H1 (cell line): ENCODE measurements around the gene RCAN2. TPM values are rescaled to one million over a fixed set of nuclear protein-coding genes. Genes with fewer than 3 reads are reported as not detected.

Experiments
- CTCF ChIA-PET: fragments of 300-600 bp; sonication (Branson Sonifier 250); formaldehyde crosslinking; loops from one replicate; lab custom pipeline; 2021; ENCODE audit not compliant: partially characterized antibody; lab: Charles Lee
- POLR2A ChIA-PET: fragments of 300-600 bp; sonication (Branson Sonifier 250); formaldehyde crosslinking; loops from one replicate; lab custom pipeline; 2021; ENCODE audit warnings: inconsistent platforms; ENCODE audit not compliant: partially characterized antibody; lab: Charles Lee
- DNase-seq, 2 experiments: peaks; one replicate each; pipeline versions ENCODE4 v3.0.0 to v3.0.0-alpha.2; 2010 to 2022; ENCODE audit warnings: low spot score in 2 of 2, low read depth in 1 of 2, mixed read lengths in 1 of 2
- FAIRE-seq: peaks from 2 replicates; lab custom pipeline; 2011; peaks lifted over from hg19 to GRCh38; lab: Jason Lieb, UNC
- H2AFZ ChIP-seq: 2 replicates; pipeline ENCODE4 v1.8.1; 2012; ENCODE audit warnings: low read length, inconsistent platforms
- H2AK5ac ChIP-seq: 2 replicates; pipeline ENCODE4 v1.6.1; 2013; ENCODE audit warnings: low read depth, low read length
- H2BK120ac ChIP-seq: replicated peaks from 2 replicates; pipeline ENCODE3; 2013; ENCODE audit warnings: low read depth, low read length, inconsistent platforms
- H2BK12ac ChIP-seq: 2 replicates; pipeline ENCODE4 v1.6.1; 2013; ENCODE audit warnings: low read depth, low read length
- H2BK15ac ChIP-seq: 2 replicates; pipeline ENCODE4 v1.6.1; 2013; ENCODE audit warnings: low read length
- H2BK20ac ChIP-seq: 2 replicates; pipeline ENCODE4 v1.6.1; 2013; ENCODE audit warnings: low read length
- H2BK5ac ChIP-seq: 2 replicates; pipeline ENCODE4 v1.6.1; 2013; ENCODE audit warnings: low read depth, low read length
- H3K14ac ChIP-seq: 2 replicates; pipeline ENCODE4 v1.6.1; 2013; ENCODE audit warnings: inconsistent platforms; ENCODE audit not compliant: insufficient read length
- H3K18ac ChIP-seq: 2 replicates; pipeline ENCODE4 v1.6.1; 2013; ENCODE audit warnings: low read length; ENCODE audit errors: extremely low read depth
- H3K23ac ChIP-seq: 2 replicates; pipeline ENCODE4 v1.6.1; 2013; ENCODE audit warnings: inconsistent platforms; ENCODE audit not compliant: insufficient read length
- H3K23me2 ChIP-seq: 2 replicates; pipeline ENCODE4 v1.6.1; 2013; ENCODE audit warnings: low read depth, low read length
- H3K27ac ChIP-seq: 2 replicates; pipeline ENCODE4 v1.6.1; 2011; ENCODE audit warnings: low read depth, low read length, inconsistent platforms
- H3K27me3 ChIP-seq, 4 experiments: replicated peaks in 1 of 4; 1 replicate in 1 of 4; 2 replicates in 3 of 4; pipeline versions ENCODE4 v1.6.1 to v1.8.1; 2011 to 2013; ENCODE audit warnings: low read length in 3 of 4, mild to moderate bottlenecking in 3 of 4, inconsistent platforms in 2 of 4, mixed read lengths in 2 of 4, moderate library complexity in 1 of 4; ENCODE audit not compliant: control insufficient read depth in 3 of 4, insufficient read depth in 3 of 4; ENCODE audit errors: extremely low read depth in 1 of 4
- H3K36me3 ChIP-seq, 4 experiments: 2 replicates each; pipeline versions ENCODE4 v1.6.1 to v1.8.1; 2011 to 2013; ENCODE audit warnings: mild to moderate bottlenecking in 4 of 4, low read length in 3 of 4, moderate library complexity in 2 of 4, control low read depth in 1 of 4, inconsistent platforms in 1 of 4; ENCODE audit not compliant: insufficient read depth in 4 of 4, control insufficient read depth in 2 of 4
- H3K4ac ChIP-seq: replicated peaks from 2 replicates; pipeline ENCODE3; 2013; ENCODE audit warnings: low read length, low read depth, mixed read lengths, inconsistent platforms; ENCODE audit not compliant: insufficient read length
- H3K4me1 ChIP-seq, 4 experiments: replicated peaks in 1 of 4; 1 replicate in 1 of 4; 2 replicates in 3 of 4; pipeline versions ENCODE4 v1.6.1 to v1.8.1; 2011 to 2013; ENCODE audit warnings: low read length in 3 of 4, inconsistent platforms in 2 of 4, mixed read lengths in 1 of 4; ENCODE audit not compliant: insufficient read depth in 4 of 4, control insufficient read depth in 3 of 4
- H3K4me2 ChIP-seq, 2 experiments: 2 replicates each; pipeline versions ENCODE4 v1.6.1 to v1.8.1; 2011 to 2013; ENCODE audit warnings: low read depth in 2 of 2, low read length in 2 of 2, control low read depth in 1 of 2, inconsistent platforms in 1 of 2, mild to moderate bottlenecking in 1 of 2; ENCODE audit not compliant: insufficient read depth in 1 of 2
- H3K4me3 ChIP-seq, 4 experiments: fragments of 200-600, 300-600 bp in 1 of 4; sonication (generic), shearing (Covaris generic), sonication (Bioruptor Twin) in 1 of 4; 2 replicates each; pipeline versions ENCODE4 v1.5.1 to v1.8.1; 2011 to 2016; ENCODE audit warnings: low read length in 4 of 4, low read depth in 3 of 4, control low read depth in 2 of 4, inconsistent platforms in 2 of 4, mild to moderate bottlenecking in 2 of 4, mixed read lengths in 1 of 4, moderate library complexity in 1 of 4; ENCODE audit not compliant: insufficient read depth in 2 of 4; ENCODE audit errors: extremely low read depth in 1 of 4
- H3K56ac ChIP-seq: replicated peaks from 2 replicates; pipeline ENCODE3; 2013; ENCODE audit warnings: low read depth, mild to moderate bottlenecking, mixed read lengths, low read length, inconsistent platforms; ENCODE audit not compliant: insufficient read length
- H3K79me1 ChIP-seq: 2 replicates; pipeline ENCODE4 v1.6.1; 2013; ENCODE audit warnings: low read depth, low read length, control low read depth
- H3K79me2 ChIP-seq, 2 experiments: 2 replicates each; pipeline versions ENCODE4 v1.6.1 to v1.8.1; 2012 to 2013; ENCODE audit warnings: low read length in 2 of 2, mild to moderate bottlenecking in 2 of 2, inconsistent platforms in 1 of 2; ENCODE audit not compliant: insufficient read depth in 2 of 2, control insufficient read depth in 1 of 2
- H3K9ac ChIP-seq, 4 experiments: replicated peaks in 1 of 4; 1 replicate in 1 of 4; 2 replicates in 3 of 4; pipeline versions ENCODE4 v1.6.1 to v1.8.1; 2011 to 2013; ENCODE audit warnings: low read depth in 3 of 4, low read length in 3 of 4, control low read depth in 2 of 4, mild to moderate bottlenecking in 2 of 4, moderate library complexity in 2 of 4, inconsistent platforms in 1 of 4; ENCODE audit errors: extremely low read depth in 1 of 4
- H3K9me3 ChIP-seq, 2 experiments: 2 replicates each; pipeline versions ENCODE4 v1.6.1 to v1.8.1; 2012 to 2013; ENCODE audit warnings: mild to moderate bottlenecking in 2 of 2, moderate library complexity in 2 of 2, control low read depth in 1 of 2, inconsistent platforms in 1 of 2, low read depth in 1 of 2, low read length in 1 of 2, mixed read lengths in 1 of 2; ENCODE audit not compliant: insufficient read depth in 2 of 2
- H4K20me1 ChIP-seq, 2 experiments: replicated peaks in 1 of 2; 2 replicates each; pipeline versions ENCODE3 to v1.8.1; 2011 to 2013; ENCODE audit warnings: inconsistent platforms in 2 of 2, low read length in 2 of 2, mild to moderate bottlenecking in 1 of 2; ENCODE audit not compliant: insufficient read depth in 2 of 2, control insufficient read depth in 1 of 2
- H4K5ac ChIP-seq: 2 replicates; pipeline ENCODE4 v1.6.1; 2013; ENCODE audit warnings: low read length, low read depth, mixed read lengths, inconsistent platforms; ENCODE audit not compliant: insufficient read length
- H4K8ac ChIP-seq: 2 replicates; pipeline ENCODE4 v1.8.0; 2013; ENCODE audit warnings: mild to moderate bottlenecking, moderate library complexity, low read length, inconsistent platforms; ENCODE audit not compliant: insufficient read depth; ENCODE audit errors: extremely low read depth
- H4K91ac ChIP-seq: replicated peaks from 2 replicates; pipeline ENCODE3; 2013; ENCODE audit warnings: low read length, mixed read lengths, inconsistent platforms; ENCODE audit not compliant: insufficient read length
- CTCF ChIP-seq, 3 experiments: IDR thresholded peaks; 1 replicate in 2 of 3; 2 replicates in 1 of 3; pipeline versions ENCODE4 v1.5.1 to v1.6.1; 2011; ENCODE audit warnings: low read length in 3 of 3, mild to moderate bottlenecking in 3 of 3, inconsistent platforms in 2 of 3, low read depth in 1 of 3, moderate library complexity in 1 of 3; ENCODE audit not compliant: insufficient read depth in 1 of 3; ENCODE audit errors: control extremely low read depth in 1 of 3
- E2F6 ChIP-seq: IDR thresholded peaks from 2 replicates; pipeline ENCODE4 v1.6.1; 2012; ENCODE audit warnings: inconsistent platforms
- FOSL1 ChIP-seq: IDR thresholded peaks from 2 replicates; pipeline ENCODE4 v1.6.1; 2011; ENCODE audit warnings: mild to moderate bottlenecking, low read depth, low read length, moderate library complexity; ENCODE audit not compliant: insufficient read depth
- POLR2A ChIP-seq, 2 experiments: IDR thresholded peaks; 1 replicate in 1 of 2; 2 replicates in 1 of 2; pipeline ENCODE4 v1.6.1; 2011; ENCODE audit warnings: low read depth in 2 of 2, low read length in 2 of 2, mild to moderate bottlenecking in 2 of 2; ENCODE audit errors: control extremely low read depth in 1 of 2
- SP1 ChIP-seq: IDR thresholded peaks from 2 replicates; pipeline ENCODE4 v1.6.1; 2011; ENCODE audit warnings: low read depth, low read length
- TAF1 ChIP-seq: IDR thresholded peaks from 2 replicates; pipeline ENCODE4 v1.6.1; 2011; ENCODE audit warnings: mild to moderate bottlenecking, low read depth, low read length
- WGBS, 2 experiments: shearing (Covaris generic) in 1 of 2; methylation state at CpG; one replicate each; pipeline versions ENCODE4 v1.1.6 to v1.1.7; 2013 to 2015; ENCODE audit warnings: low lambda C conversion rate in 2 of 2, mixed read lengths in 2 of 2, inconsistent platforms in 1 of 2, low coverage in 1 of 2, missing lambda C conversion rate in 1 of 2; ENCODE audit not compliant: insufficient replicate concordance in 2 of 2, insufficient coverage in 1 of 2, insufficient read length in 1 of 2; ENCODE audit errors: extremely low coverage in 1 of 2, missing lambda C conversion rate in 1 of 2; 5-methylcytosine and 5-hydroxymethylcytosine counted together
- polyA plus RNA-seq, 7 experiments: library from polyadenylated mRNA; depleted of rRNA in 3 of 7; stranded (reverse) in 5 of 7; unstranded in 2 of 7; fragments of >200 nt in 5 of 7; fragments of 200-250 nt in 2 of 7; gene quantifications; 1 replicate in 5 of 7; 2 replicates in 1 of 7; 4 replicates in 1 of 7; pipeline versions ENCODE4 v1.2.1 to v1.2.3, GENCODE V29; 2011 to 2013; ENCODE audit warnings: missing spikeins in 2 of 7, mixed read lengths in 2 of 7
- total RNA-seq: library from RNA; stranded (reverse); fragmentation: NEBNext Ultra II Directional; extraction: Animal tissue kit (Norgen Biotek cat#: 25700); gene quantifications from 2 replicates; pipeline ENCODE4 v1.2.1, GENCODE V29; 2021

The RCAN2 gene
- total and polyA plus RNA-seq, 2 of the 8 experiments (the other 6 are each of a cell fraction or from before 2014, with no cell fraction given) = 5.0 to 8.5 TPM

- WGBS, 2 experiments = 71% methylated on average over 1 of the region's 1 CpG; no CpG with 5 or more reads in 1 of the 2 experiments
- Histone ChIP-seq H3K9me3 (no peaks in the 10 kb centered on the region), H3K23ac (no peak overlapping the region), H2BK12ac (no peak overlapping the region), H2BK20ac (no peak overlapping the region), H3K27me3 (no peaks in the 10 kb centered on the region), H2BK5ac (no peak overlapping the region), H4K20me1 (no peaks in the 10 kb centered on the region), H2BK120ac (no peak overlapping the region), H3K4me2 (no peak overlapping the region), H3K4me1 (no peaks in the 10 kb centered on the region), H2AFZ (no peak overlapping the region), H2AK5ac (no peak overlapping the region), H3K79me1 (no peaks in the 10 kb centered on the region), H3K27ac (no peak overlapping the region), H3K36me3 (no peaks in the 10 kb centered on the region), H3K14ac (no peak overlapping the region), H4K91ac (no peak overlapping the region), H3K23me2 (no peaks in the 10 kb centered on the region), H2BK15ac (no peak overlapping the region), H3K18ac (no peak overlapping the region), H3K4ac (no peak overlapping the region), H3K9ac (no peak overlapping the region), H3K56ac (no peak overlapping the region), H3K79me2 (no peaks in the 10 kb centered on the region), H4K8ac (no peak overlapping the region), H3K4me3 (no peak overlapping the region), H4K5ac (no peak overlapping the region)
- CTCF ChIA-PET = interaction anchor here (1.0 kb wide), 1 partner anchor 258 kb away, joined by 3 read pairs; no protein-coding TSS in a partner anchor
- FAIRE-seq (no peak), DNase-seq (no peak)
- TF ChIP-seq SP1 = no peak
- TF ChIP-seq E2F6 = no peak
- no peak for TF ChIP-seq POLR2A (IDR thresholded peaks at IDR 0.05; ENCODE audit: control extremely low read depth in 1 of 2, low read depth in 2 of 2, low read length in 2 of 2)
- TF ChIP-seq CTCF (IDR thresholded peaks at IDR 0.05; ENCODE audit: control extremely low read depth in 1 of 3, insufficient read depth in 1 of 3, low read depth in 1 of 3, low read length in 3 of 3) = peak in 1 of 3 experiments; percentile 10; a peak in 1 of 4 replicates
- TF ChIP-seq TAF1 = no peak
- no peak for TF ChIP-seq FOSL1
- POLR2A ChIA-PET = no interaction called here
Measured at GRCh38 chr6:46370622-46371021, 120.6 kb downstream of the RCAN2 start.
